ENCODE data around the gene DAD1. TPM values are rescaled to one million over a fixed set of nuclear protein-coding genes. Genes with fewer than 3 reads are reported as not detected.
"Not testable (repeated sequence)": the region's sequence is repeated elsewhere in the genome, so short reads cannot be mapped to it uniquely, and the experiment has no call there.

The DAD1 gene
- total RNA-seq, 1 donor from 2014 or later, result 164 TPM

- DNase-seq, result no peak
Observed at GRCh38 chr14:22566845-22567244, 22.2 kb downstream of the DAD1 start.

GRCh38 chr14:22566266-22566665 is 22.8 kb downstream of the DAD1 start:
- not testable (repeated sequence) for DNase-seq

GRCh38 chr14:22565391-22565945 is 23.6 kb downstream of the DAD1 start:
- DNase-seq, result no peak

DNA sequence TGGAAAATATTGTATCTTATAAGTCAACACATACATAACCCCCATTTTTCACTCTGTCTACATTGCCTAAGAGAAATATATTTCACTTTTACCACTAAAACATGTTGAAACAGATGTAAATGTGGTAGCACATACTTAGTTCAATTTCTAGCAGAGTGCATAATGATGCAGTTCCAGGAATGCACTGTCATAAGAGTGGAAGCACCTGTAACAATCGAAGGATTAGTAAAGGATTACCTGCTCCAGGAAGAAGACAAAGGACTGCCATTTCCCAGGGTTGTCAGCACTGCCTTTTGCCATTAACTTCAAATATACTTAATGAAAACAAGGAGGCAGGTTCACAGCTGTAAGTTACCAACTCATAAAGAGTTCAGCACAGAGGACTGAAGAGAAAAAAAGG is 24.6 kb downstream of the DAD1 start:
- no peak for DNase-seq

DNA sequence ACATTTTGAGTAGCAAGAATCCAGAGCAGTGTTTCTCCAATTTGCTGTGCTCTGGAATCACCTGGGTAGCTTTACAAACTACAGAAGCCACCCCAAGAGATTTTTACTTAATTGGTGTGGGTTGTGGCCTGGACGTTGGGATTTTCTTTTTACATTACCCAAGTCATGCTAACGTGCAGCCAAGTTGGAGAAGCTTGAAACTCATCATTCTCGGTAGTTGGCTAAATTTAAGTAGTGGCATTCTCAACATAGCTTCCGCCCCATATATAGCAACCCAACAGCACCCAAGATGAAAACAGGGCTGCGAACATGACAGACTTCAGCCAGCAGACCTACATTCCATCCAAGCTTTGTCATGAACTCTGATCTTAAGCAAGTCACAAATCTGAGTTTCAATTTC is 25.0 kb downstream of the DAD1 start:
- DNase-seq, result no peak

DNA sequence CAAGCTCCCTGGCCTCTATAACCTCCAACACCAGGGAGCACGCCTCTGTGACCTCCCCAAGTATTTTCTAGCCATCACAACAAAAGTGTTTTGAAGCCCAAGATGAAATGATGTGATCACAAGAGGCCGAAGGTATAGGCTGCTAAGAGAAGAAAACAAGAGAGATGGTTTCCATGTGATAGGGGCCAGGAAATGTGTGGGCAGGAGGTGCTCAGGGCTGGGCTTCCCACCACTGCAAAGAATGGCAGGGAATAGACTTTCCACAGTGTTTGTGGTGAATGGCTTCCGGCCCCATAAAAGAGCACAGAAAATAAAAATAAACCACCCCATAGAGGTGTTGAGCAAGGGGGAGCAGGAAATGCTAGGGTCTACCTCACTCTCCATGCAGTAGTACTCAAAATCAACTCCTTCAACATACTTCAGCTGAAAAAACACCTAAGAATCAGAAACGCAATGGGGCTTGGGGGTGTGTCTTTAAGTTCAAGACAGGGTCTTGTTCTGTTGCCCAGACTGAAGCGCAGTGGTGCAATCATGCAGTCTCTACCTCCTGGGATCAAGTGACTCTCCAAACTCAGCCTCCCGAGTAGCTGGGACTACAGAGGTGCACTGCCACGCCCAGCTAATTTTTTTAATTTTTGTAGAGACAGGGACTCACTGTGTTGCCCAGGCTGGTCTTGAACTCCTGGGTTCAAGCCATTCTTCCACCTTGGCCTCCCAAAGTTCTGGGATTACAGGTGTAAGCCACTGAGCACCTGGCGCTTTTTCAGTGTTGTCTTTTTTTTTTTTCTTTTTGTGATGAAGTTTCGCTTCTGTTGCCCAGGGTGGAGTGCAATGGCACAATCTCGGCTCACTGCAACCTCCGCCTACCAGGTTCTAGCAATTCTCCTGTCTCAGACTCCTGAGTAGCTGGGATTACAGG is 27.1 kb downstream of the DAD1 start:
- DNase-seq, result no peak

- DNase-seq, result no peak
Observed at GRCh38 chr14:22561366-22561660, 27.7 kb downstream of the DAD1 start.

DNA sequence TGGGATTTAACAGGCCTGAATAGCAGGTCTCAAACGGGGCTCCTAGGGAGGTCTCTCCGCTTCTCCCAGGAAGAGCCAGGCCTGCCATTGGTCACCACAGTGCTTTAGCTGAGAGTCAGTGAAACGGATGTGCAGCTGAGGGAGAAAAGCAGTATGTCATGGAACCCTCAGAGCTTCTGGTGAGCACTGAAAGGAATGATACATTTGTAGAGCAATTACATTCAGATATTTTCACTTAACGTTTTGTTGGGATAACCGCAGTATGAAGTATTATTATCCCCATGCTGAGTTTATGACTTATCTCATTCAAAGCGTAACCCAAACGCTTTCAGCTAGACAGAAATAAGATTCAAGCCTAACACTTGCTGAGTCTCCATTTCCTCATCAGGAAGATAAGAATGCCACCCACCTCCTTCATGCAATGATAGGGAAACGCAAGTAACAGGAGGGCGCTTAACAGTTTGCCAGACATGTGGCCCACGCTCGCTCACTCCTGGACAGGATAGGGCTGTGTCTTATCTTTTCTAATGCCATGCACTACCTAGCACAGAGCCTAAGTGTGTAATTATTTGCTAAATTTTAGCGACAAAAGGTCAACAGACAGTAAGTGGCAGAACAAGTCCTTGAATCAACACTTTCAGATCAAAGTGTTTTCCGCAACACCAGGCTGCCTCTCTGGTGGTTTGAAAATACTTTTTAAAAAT is 28.2 kb downstream of the DAD1 start:
- DNase-seq, result no peak

DNA sequence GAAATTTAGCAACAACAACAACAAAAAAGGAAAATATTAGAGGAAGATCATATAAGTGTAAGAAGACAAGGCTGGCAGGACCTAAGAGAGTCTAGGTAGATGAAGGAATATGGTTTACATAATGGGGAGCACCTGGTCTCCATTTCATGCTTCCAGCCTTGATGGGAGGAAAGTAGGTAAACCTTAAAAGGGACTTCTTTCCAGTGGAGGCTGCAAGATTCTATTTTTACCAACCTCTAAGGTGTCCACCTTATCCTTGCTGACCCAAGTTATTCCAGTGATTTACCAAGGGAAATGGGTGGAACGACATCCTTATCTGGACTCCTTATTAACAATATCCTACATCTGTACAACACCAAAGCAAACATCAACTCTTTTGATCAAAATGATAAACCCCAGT is 30.0 kb downstream of the DAD1 start:
- no peak for DNase-seq

- no peak for DNase-seq
Observed at GRCh38 chr14:22558221-22558913, 30.7 kb downstream of the DAD1 start.

DNA sequence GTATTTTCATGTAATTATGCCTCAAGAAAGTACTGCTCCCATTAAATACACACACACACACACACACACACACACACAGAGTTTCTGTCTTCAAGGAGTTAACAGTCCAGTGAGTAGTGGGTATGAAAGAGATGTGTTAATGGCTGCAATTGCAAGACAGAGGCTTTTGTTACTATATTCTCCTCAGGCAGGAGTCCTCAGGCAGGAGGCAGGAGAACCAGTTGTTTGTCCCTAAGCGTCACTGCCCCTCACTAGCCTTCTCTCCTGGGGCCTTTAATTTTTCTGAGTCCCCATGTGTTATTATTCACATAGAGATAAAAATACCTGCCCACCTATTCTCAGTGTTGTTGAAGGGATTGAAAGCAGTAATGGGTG is 31.2 kb downstream of the DAD1 start:
- no peak for DNase-seq

- DNase-seq, result peak; percentile 73
Observed at GRCh38 chr14:22556990-22557623, 31.9 kb downstream of the DAD1 start.

DNA sequence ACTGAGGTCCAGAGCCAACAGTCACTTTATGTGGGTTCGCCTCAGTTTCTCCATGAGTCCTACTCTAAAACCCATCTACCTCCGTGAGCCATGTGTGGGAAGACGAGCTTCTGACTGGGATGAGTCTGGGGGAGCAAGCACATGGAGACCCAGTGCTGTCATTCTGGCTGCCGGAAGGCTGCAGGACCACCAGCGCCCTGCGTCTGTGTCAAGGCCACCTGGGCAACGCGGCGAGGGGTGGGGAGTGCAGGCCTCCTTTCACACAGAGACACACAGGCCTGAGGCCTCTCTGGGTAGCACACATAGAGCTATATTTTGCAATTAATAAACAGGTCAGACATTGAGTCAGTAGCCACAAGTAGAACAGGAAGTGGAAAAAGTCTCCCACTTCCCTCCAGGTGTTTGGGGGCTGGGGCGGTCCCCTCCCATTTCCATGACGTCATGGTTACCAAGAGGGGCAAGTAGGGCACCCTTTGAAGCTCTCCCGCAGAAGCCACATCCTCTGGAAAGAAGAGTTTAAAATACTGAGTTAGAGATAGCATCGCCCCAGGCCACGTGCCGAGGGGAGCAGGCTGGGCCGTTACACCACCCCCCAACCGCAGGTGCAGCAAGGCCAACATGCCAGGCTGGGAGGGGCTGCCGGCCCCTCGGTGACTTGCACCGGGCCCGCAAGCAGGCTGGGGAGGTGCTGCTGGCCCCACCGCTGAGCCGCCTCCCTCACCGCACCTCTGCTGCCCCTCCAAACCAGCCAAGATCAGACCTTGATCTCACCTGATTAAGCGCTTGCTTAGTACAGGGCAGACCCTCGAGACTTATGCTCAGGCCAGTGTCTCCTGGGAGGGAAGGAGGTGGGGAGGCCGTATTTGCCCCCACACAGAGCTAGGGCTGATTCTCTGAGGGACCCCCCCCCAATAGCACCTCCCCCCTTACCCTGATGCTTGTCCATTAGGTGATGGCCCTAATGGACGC is 32.7 kb downstream of the DAD1 start:
- no peak for DNase-seq

DNA sequence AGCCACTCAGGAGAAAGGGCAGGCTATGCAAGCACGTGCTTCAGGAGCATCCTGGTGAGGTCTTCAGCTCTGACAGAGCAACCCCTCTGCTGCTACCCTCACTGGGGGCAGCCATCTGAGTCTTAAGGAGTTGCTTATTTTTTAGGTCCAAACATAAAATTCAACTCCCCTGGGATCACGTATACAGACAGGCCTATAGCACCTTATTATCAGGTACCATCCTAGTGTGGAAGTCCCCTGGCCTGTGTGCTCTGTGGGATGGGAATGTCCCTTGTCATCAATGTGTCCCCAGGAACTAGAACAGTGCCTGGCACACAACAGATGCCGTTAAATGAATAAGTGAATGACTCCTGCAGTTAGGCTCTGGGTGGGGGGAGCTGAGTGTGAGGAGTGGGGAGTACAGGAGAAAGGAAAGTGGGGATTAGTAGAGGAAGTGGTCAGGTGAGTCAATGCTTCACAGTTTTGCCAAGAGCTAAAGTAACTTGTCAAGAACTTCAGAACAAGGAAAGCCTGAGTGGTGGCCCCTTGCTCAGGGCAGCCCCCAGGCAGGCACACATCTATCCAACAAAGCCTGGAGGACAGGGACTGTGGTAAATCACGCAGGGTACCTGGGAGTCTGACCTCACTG is 33.5 kb downstream of the DAD1 start:
- DNase-seq, result no peak

DNA sequence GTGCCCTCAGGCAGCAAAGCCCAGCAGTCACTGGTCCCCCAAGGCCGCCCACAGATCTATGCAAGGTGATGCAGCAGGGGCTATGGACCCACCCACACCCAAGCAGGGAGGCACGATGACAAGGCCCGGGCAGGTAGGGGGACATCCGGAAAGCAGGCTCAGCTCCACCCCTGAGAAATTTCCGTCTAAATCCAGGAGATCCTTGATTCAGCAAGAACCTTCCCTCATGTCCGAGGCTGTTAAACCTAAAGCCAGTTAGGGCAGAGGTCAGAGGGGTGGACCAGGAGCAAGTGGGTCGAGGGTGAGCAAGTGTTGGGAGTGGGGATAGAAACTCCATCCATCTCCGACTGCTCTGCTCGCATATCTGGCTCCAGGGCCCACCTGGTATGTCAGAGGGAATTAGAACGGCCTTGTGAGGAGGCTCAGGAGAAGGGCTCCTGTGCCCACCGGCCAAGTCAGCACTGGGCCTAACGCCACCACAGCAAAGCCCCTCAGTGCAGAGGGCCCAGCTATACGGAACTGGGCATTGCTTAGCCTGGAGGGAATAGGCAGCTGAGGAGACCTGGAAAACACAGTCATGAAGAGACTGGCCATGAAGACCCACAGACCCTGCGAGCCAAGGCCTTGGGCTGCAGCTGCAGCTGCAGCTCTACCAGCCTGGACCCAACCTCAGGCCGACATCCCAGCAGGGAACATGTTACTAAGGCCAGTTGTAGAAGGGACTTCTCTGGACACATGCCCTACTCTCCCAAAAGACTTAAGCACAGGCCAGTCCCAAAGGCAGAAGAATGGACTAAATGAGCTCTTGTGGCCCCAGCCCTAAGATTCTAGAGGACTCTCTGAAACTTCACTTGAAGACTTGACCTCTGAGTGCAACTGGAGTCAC is 34.3 kb downstream of the DAD1 start:
- DNase-seq, result no peak

DNA sequence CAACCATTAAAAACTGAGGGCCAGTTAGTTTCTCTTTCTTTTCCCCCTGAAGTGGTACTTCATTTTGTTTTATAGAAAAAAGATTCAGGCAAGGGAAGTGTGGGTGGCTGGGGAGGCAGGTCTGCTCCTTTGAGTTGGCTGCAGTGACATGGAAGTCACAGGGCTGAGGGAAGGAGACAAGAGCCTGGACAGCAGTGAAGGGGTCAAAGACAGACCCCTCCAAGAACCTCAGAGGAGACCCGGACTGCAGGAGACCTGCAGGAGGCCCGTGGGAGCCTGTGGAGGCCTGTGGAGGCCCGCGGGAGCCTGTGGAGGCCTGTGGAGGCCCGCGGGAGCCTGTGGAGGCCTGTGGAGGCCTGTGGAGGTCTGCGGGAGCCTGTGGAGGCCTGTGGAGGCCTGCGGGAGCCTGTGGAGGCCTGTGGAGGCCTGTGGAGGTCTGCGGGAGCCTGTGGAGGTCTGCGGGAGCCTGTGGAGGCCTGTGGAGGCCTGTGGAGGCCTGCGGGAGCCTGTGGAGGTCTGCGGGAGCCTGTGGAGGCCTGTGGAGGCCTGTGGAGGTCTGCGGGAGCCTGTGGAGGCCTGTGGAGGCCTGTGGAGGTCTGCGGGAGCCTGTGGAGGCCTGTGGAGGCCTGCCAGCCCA is 35.0 kb downstream of the DAD1 start:
- not testable (repeated sequence) for DNase-seq

DNA sequence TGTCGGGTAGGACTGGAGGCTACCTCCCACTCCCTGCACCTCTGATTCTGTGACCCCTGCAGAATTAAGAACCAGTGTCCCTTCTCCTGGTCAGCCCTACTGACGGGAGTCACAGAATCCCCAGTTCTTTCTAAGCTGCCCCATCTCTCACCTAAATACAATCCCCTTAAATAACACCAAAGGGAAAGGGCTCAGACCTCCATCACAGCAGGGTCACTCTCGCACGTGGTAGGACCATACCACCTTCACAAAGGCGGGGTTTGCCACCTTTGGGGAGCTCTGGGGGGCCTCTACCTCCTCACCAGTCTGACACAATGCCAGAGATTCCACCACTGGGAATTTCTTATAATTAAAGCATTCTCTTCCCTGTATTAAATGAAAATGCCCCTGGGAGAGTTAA is 35.6 kb downstream of the DAD1 start:
- no peak for DNase-seq

DNA sequence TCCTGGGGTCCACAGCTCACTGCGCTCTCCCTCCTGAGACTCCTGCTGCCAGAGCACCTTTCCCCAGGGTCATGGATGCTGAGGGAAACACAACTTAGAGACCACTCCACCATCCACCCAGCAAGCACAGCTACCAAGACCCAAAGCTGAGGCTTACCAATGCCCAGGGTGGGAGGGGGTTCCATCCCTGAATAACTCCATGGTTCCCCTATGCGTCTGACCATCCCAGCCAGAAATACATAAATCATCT is 36.3 kb downstream of the DAD1 start:
- DNase-seq, result no peak

DNA sequence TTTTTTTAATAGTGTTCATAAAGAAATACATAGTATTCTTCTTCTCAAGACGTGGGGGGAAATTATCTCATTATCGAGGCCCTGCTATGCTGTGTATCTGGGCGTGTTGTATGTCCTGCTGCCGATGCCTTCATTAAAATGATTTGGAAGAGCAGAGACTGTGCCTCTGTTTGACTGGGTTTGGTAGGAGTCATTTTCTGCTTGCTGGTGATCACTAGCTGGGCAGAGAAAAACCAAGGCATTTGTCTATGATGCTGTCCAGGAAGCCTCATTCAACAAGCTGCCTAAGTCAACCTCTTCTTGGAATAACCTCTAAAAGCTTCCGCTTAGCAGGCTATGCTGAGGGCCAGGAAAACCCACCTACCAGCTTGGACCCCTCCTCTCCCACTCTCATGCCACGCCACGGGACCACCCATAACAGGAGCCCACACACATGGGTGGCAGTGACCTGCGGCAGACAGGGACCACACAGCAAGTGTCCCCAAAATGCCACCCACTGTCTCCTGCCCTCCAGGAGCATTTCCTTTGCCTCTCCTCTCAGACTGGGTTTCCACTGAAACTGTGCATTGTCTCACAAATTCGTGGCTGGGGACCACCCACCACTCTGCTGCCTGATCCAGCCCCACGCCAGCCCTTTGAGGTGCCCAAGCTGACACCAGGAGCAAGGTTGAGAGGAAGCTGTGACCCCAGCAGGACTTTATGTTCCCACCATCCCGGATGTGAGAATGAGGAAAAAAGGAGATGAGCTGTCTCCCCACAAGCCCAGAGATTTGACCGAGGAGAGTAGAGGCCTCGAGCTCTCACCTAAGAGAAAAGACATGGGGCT is 36.8 kb downstream of the DAD1 start:
- no peak for DNase-seq
